Glutamatergic neuron (in vitro differentiated cells): ENCODE results near the gene ARHGAP10. TPM values are rescaled to one million over a fixed set of nuclear protein-coding genes. Genes with fewer than 3 reads are reported as not detected.

Experiments
- DNase-seq: peaks from one replicate; pipeline ENCODE4 v3.0.0; 2022
- H3K27ac Mint-ChIP-seq: one replicate; pipeline ENCODE4 v1.8.0; 2020; ENCODE audit warnings: mild to moderate bottlenecking, mixed read lengths, inconsistent platforms; ENCODE audit not compliant: unreplicated experiment
- H3K27me3 Mint-ChIP-seq: one replicate; pipeline ENCODE4 v1.8.0; 2020; ENCODE audit warnings: mild to moderate bottlenecking, moderate library complexity, mixed read lengths, inconsistent platforms; ENCODE audit not compliant: unreplicated experiment
- H3K36me3 Mint-ChIP-seq: one replicate; pipeline ENCODE4 v1.8.0; 2020; ENCODE audit warnings: mild to moderate bottlenecking, mixed read lengths, inconsistent platforms; ENCODE audit not compliant: unreplicated experiment
- H3K4me1 Mint-ChIP-seq: one replicate; pipeline ENCODE4 v1.8.0; 2020; ENCODE audit warnings: mild to moderate bottlenecking, low read depth, mixed read lengths, inconsistent platforms; ENCODE audit not compliant: unreplicated experiment
- H3K4me3 Mint-ChIP-seq: one replicate; pipeline ENCODE4 v1.8.0; 2020; ENCODE audit warnings: mild to moderate bottlenecking, mixed read lengths, inconsistent platforms; ENCODE audit not compliant: unreplicated experiment
- H3K9me3 Mint-ChIP-seq: one replicate; pipeline ENCODE4 v1.8.0; 2020; ENCODE audit warnings: mild to moderate bottlenecking, moderate library complexity, mixed read lengths, inconsistent platforms; ENCODE audit not compliant: unreplicated experiment
- CTCF ChIP-seq: fragments of 200-600 bp; sonication (generic); IDR thresholded peaks from one replicate; pipeline ENCODE4 v1.5.0; 2021; ENCODE audit not compliant: partially characterized antibody, unreplicated experiment
- total RNA-seq: library from RNA; stranded (reverse); fragmentation: NEBNext Ultra II Directional; extraction: Animal tissue kit (Norgen Biotek cat#: 25700); gene quantifications from one replicate; pipeline ENCODE4 v1.2.1, GENCODE V29; 2021; ENCODE audit not compliant: unreplicated experiment

ARHGAP10 gene
- total RNA-seq, 1 donor from 2014 or later, result 19.7 TPM

GRCh38 chr4:148103597-148104355 lies 371.9 kb downstream of the ARHGAP10 start:
- Mint-ChIP-seq H3K4me3 (no peak overlapping the region), H3K27me3 (peaks cover 2% of the 10 kb centered on the region), H3K27ac (no peak overlapping the region), H3K9me3 (peaks cover 2% of the 10 kb centered on the region), H3K36me3 (no peaks in the 10 kb centered on the region), H3K4me1 (no peaks in the 10 kb centered on the region)
- DNase-seq, result no peak
- no peak for TF ChIP-seq CTCF

GRCh38 chr4:148108766-148109165 lies 376.9 kb downstream of the ARHGAP10 start:
- Mint-ChIP-seq H3K36me3 (no peaks in the 10 kb centered on the region), H3K27ac (no peak overlapping the region), H3K9me3 (peaks cover 4% of the 10 kb centered on the region), H3K4me1 (no peaks in the 10 kb centered on the region), H3K27me3 (no peaks in the 10 kb centered on the region), H3K4me3 (no peak overlapping the region)
- DNase-seq, result no peak
- TF ChIP-seq CTCF, result no peak

- no peak for DNase-seq
- no peak for TF ChIP-seq CTCF
- Mint-ChIP-seq H3K4me1 (no peaks in the 10 kb centered on the region), H3K9me3 (peaks cover 4% of the 10 kb centered on the region), H3K4me3 (no peak overlapping the region), H3K27ac (no peak overlapping the region), H3K36me3 (no peaks in the 10 kb centered on the region), H3K27me3 (no peaks in the 10 kb centered on the region)
Measured at GRCh38 chr4:148109216-148109615, 377.3 kb downstream of the ARHGAP10 start.

- peaks cover 4% of the 10 kb centered on the region for H3K9me3 Mint-ChIP-seq
Measured at GRCh38 chr4:148110169-148110568, 378.3 kb downstream of the ARHGAP10 start.

More at GRCh38 chr4:148110169-148110568, 378.3 kb downstream of the ARHGAP10 start:
- Mint-ChIP-seq H3K27ac (no peak overlapping the region), H3K4me1 (no peaks in the 10 kb centered on the region), H3K36me3 (no peaks in the 10 kb centered on the region), H3K4me3 (no peak overlapping the region), H3K27me3 (no peaks in the 10 kb centered on the region)
- no peak for DNase-seq
- TF ChIP-seq CTCF, result no peak
